ENCODE data around the gene ISLR2. TPM values are rescaled to one million over a fixed set of nuclear protein-coding genes. Genes with fewer than 3 reads are reported as not detected.
A peak's percentile ranks its signal among the peaks of the same experiment; 100 is the strongest.

ISLR2 gene
- total RNA-seq, 4 donors from 2014 or later, result 0.41 to 27.3 (median 1.4) TPM

DNA sequence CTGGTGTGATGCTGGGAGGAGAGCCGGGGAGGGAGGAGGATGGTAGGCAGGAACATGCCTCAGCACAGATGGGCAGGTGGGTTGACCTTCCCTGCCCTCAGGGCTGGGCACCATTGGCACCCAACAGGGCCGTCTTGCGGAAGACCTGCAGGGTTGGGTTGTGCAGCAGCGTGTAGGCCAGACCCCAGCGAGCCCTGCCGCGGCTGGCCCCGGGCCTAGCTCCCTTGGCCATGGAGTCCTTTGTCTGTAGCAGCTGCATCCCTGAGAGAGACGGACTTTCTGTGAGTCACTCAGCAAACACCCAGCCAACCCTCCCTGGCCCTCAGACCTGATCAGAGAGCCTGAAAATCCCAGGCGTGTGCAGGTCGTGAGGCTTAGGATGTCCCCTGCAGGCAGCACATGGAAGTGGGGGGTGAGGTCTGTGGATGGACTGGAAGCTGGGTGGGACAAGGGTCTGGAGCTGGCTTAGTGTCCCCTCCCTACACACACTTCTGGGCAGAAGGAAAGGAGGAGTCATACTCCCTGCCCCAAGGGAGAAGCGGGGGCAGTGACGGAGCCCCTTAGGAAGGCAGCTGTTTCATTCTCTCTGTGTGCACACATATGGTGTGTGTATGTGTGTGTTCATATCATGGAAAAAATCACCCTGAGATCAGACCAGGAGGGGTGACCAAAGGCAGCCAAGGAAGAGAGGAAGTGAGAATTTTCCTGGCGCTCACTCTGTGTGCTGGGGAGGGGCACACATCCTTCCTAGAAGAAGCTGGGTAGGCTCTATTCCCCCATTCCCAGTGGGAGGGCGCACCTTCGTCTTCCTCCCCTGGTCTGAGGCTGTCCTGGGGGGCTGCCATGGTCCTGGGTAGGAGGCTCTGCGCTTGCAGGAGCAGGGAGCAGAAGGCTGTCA, 49.8 kb downstream of the ISLR2 start:
- Histone ChIP-seq H3K4me3 (no peak overlapping the region), H3K27me3 (no peaks in the 10 kb centered on the region), H3K4me1 (peaks cover 0 to 21% (median 6%) of the 10 kb centered on the region in 4 donors), H3K27ac (peak overlapping the region in 3 of 4 donors; percentile 27 to 58 (median 43)), H3K36me3 (no peaks in the 10 kb centered on the region), H3K9me3 (no peaks in the 10 kb centered on the region)
- TF ChIP-seq POLR2AphosphoS5 (IDR thresholded peaks at IDR 0.05), result no peak
- no peak for TF ChIP-seq POLR2A (IDR thresholded peaks at IDR 0.05)
- no peak for TF ChIP-seq EP300 (IDR thresholded peaks at IDR 0.05; ENCODE audit: low read depth)
- TF ChIP-seq CTCF (IDR thresholded peaks at IDR 0.05), result no peak
- DNase-seq, result no peak
- intact Hi-C loops (cut with DNase I; ENCODE audit: low total_unique reads), result no loop called here
- 82% methylated on average over 2 to 17 of the region's 17 CpGs for WGBS, 2 donors (ENCODE audit: low coverage in 1 of 2)
- in situ Hi-C loops (cut with MboI; ENCODE audit: low pct_ligation_motif_present in 1 of 4, low pct_unique_long_range_greater_than_20kb in 1 of 4, low sequenced_read_pairs in 3 of 4), result no loop called here

DNA sequence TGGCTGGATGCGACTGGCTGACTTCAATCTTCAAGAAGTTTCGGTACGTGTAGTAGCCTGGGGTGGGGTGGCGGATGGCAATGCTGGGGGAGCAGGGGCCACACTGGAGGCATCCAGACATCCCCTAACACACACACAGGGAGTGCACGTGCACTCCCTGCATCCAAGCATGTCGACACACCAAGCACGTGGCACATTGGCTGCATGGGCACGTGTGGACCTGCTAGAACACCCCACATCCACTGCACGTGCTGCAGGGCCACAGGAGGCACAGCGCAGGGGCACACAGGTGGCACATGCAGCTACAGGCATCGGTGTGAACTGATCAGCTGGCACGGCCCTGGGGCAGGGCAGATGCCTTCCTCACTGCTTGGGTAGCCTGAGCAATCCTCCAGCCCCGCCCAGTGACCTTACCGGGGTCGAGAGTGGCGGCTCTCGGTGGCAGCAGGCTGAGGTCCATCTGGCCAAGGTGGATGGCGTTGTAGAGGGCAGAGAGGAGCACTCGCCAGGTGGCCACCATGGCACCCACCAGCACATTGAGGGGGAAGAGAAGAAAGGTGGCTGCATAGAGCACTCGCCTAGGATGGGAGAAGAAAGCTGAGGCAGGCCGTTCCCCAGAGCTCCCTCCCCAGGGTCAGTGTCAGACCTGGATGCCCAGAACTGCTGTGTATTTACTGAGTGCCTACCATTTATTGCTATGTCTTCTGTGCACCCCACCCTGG, 50.7 kb downstream of the ISLR2 start:
- no peak for DNase-seq
- Histone ChIP-seq H3K27ac (no peak overlapping the region), H3K27me3 (no peaks in the 10 kb centered on the region), H3K4me1 (peaks cover 0 to 18% (median 6%) of the 10 kb centered on the region in 4 donors), H3K36me3 (no peaks in the 10 kb centered on the region), H3K9me3 (no peaks in the 10 kb centered on the region), H3K4me3 (no peak overlapping the region)
- in situ Hi-C loops (cut with MboI; ENCODE audit: low pct_ligation_motif_present in 1 of 4, low pct_unique_long_range_greater_than_20kb in 1 of 4, low sequenced_read_pairs in 3 of 4) (no loop called here), intact Hi-C loops (cut with DNase I; ENCODE audit: low total_unique reads) (no loop called here)
- WGBS, 2 donors (ENCODE audit: low coverage in 1 of 2), result 85 to 91% methylated on average over 4 to 15 of the region's 21 CpGs
- TF ChIP-seq EP300 (IDR thresholded peaks at IDR 0.05; ENCODE audit: low read depth) (no peak), CTCF (IDR thresholded peaks at IDR 0.05) (no peak), POLR2A (IDR thresholded peaks at IDR 0.05) (no peak), POLR2AphosphoS5 (IDR thresholded peaks at IDR 0.05) (no peak)

DNA sequence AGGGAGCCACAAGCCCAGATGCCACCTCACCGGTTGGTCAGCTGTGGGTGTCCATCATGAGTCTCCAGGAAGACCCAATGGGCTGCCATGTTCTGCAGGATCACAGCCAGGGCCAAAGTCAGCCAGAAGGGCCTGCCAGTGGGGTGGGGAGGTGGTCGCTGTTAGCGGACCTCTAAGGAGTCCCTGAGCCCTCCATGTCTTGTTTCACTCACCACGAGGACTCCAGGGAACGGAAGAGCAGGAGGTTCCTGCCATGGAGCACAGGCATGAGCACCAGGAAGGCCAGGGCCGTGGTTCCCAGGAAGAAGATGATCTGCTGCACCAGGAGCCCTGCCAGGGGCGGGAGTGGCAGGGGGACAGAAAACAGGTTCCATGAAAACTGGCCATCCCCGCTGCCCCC, 51.7 kb downstream of the ISLR2 start:
- intact Hi-C loops (cut with DNase I; ENCODE audit: low total_unique reads), result no loop called here
- in situ Hi-C loops (cut with MboI; ENCODE audit: low pct_ligation_motif_present in 1 of 4, low pct_unique_long_range_greater_than_20kb in 1 of 4, low sequenced_read_pairs in 3 of 4), result no loop called here

More for the DNA sequence above, 51.7 kb downstream of the ISLR2 start:
- 85% methylated on average over 8 of the region's 8 CpGs; no CpG with 5 or more reads in 1 of the 2 donors for whole genome bisulfite sequencing, 2 donors (ENCODE audit: low coverage in 1 of 2)
- no peak overlapping the region for H3K4me3 ChIP-seq
- DNase-seq, result no peak
- H3K27ac ChIP-seq, result no peak overlapping the region
- no peaks in the 10 kb centered on the region for H3K36me3 ChIP-seq
- H3K27me3 ChIP-seq, result no peaks in the 10 kb centered on the region
- TF ChIP-seq EP300 (IDR thresholded peaks at IDR 0.05; ENCODE audit: low read depth) (no peak), CTCF (IDR thresholded peaks at IDR 0.05) (no peak), POLR2A (IDR thresholded peaks at IDR 0.05) (no peak), POLR2AphosphoS5 (IDR thresholded peaks at IDR 0.05) (no peak)
- peaks cover 0 to 14% (median 6%) of the 10 kb centered on the region in 4 donors for H3K4me1 ChIP-seq
- no peaks in the 10 kb centered on the region for H3K9me3 ChIP-seq

All from transverse colon (tissue), 4 donors.